Stimulated activated CD8-positive, alpha-beta memory T cell treated with anti-CD3 and anti-CD28 coated beads, Interleukin-4, amount 100 ng/mL, for 24 hours (primary cell): Measurements from ENCODE around the gene YTHDF1.

Source experiments
- DNase-seq: peaks from one replicate; pipeline ENCODE4 v3.0.0-alpha.2; 2020; ENCODE audit warnings: low read depth

YTHDF1 gene

GRCh38 chr20:63208346-63208909 lies 7.5 kb downstream of the YTHDF1 start:
- no peak for DNase-seq

GRCh38 chr20:63206878-63207277 lies 9.1 kb downstream of the YTHDF1 start:
- no peak for DNase-seq

- no peak for DNase-seq
These were observed 10.0 kb downstream of the YTHDF1 start for GRCh38 chr20:63205896-63206295.

GRCh38 chr20:63204362-63204761 lies 11.6 kb downstream of the YTHDF1 start:
- no peak for DNase-seq

- no peak for DNase-seq
These were observed 13.0 kb downstream of the YTHDF1 start for GRCh38 chr20:63202811-63203526.

GRCh38 chr20:63202021-63202420 lies 13.9 kb downstream of the YTHDF1 start:
- DNase-seq = no peak

- DNase-seq = no peak
These were observed 17.3 kb downstream of the YTHDF1 start for GRCh38 chr20:63198606-63199005.

GRCh38 chr20:63196768-63197470 lies 19.0 kb downstream of the YTHDF1 start:
- DNase-seq = no peak

- no peak for DNase-seq
These were observed 21.1 kb downstream of the YTHDF1 start for GRCh38 chr20:63194797-63195173.

GRCh38 chr20:63194007-63194796 lies 21.7 kb downstream of the YTHDF1 start:
- no peak for DNase-seq

GRCh38 chr20:63192721-63193120 lies 23.2 kb downstream of the YTHDF1 start:
- DNase-seq = no peak

- no peak for DNase-seq
These were observed 24.5 kb downstream of the YTHDF1 start for GRCh38 chr20:63191400-63191799.

- no peak for DNase-seq
These were observed 25.1 kb downstream of the YTHDF1 start for GRCh38 chr20:63190828-63191227.

- no peak for DNase-seq
These were observed 25.9 kb downstream of the YTHDF1 start for GRCh38 chr20:63189846-63190559.

GRCh38 chr20:63189322-63189642 lies 26.6 kb downstream of the YTHDF1 start:
- no peak for DNase-seq

- no peak for DNase-seq
These were observed 27.1 kb downstream of the YTHDF1 start for GRCh38 chr20:63188641-63189321.

GRCh38 chr20:63188159-63188442 lies 27.8 kb downstream of the YTHDF1 start:
- no peak for DNase-seq

- DNase-seq = no peak
These were observed 28.4 kb downstream of the YTHDF1 start for GRCh38 chr20:63187338-63188158.

- no peak for DNase-seq
These were observed 29.2 kb downstream of the YTHDF1 start for GRCh38 chr20:63186528-63187316.

- no peak for DNase-seq
These were observed 29.8 kb downstream of the YTHDF1 start for GRCh38 chr20:63186084-63186483.
